Measurements from ENCODE around the gene VCAN. TPM values are rescaled to one million over a fixed set of nuclear protein-coding genes. Genes with fewer than 3 reads are reported as not detected.

VCAN gene
- polyA plus RNA-seq, 1 experiment, result 38.0 TPM

DNA sequence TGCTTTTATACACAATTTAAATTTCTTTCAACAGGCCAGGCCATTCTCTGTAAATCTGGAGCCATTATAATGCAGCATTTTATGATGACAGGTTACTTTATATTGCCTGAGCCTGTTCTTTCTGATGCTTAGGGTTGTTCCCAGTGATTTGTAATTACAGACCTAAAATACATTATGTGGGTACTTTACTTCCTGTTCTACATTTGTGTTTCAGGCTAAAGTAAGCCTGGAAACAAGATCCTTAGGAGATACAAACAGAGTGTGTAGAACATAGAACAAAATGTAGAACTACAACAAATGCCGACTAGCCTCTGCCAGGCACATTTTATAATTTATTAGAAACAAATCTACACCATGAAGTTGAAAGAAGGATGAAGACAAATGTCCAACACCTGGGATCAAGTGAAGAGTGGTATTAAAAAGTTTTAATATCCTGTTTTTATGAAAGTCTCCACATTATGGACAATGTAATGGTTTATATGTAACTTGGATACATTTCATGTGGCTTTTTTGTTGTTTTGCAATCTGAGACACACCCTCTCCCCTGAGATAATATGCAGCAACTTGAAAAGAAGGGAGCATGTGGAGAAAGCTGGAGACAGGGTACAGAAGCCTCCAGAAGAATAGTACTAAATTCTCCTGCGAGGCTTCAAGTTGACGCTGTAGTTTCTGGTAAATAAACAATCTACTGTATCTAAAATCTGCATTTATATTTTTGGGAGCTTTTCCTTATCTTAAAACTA lies 46.9 kb downstream of the VCAN start:
- Histone ChIP-seq H3K4me3 (ENCODE audit: low read depth, low read length) (no peak overlapping the region), H3K27me3 (ENCODE audit: control insufficient read depth, insufficient read depth, low read length) (no peaks in the 10 kb centered on the region), H3K36me3 (ENCODE audit: control insufficient read depth, insufficient read depth, low read length) (no peaks in the 10 kb centered on the region)
- CTCF ChIA-PET, result no interaction called here
- TF ChIP-seq, protein P1, sequence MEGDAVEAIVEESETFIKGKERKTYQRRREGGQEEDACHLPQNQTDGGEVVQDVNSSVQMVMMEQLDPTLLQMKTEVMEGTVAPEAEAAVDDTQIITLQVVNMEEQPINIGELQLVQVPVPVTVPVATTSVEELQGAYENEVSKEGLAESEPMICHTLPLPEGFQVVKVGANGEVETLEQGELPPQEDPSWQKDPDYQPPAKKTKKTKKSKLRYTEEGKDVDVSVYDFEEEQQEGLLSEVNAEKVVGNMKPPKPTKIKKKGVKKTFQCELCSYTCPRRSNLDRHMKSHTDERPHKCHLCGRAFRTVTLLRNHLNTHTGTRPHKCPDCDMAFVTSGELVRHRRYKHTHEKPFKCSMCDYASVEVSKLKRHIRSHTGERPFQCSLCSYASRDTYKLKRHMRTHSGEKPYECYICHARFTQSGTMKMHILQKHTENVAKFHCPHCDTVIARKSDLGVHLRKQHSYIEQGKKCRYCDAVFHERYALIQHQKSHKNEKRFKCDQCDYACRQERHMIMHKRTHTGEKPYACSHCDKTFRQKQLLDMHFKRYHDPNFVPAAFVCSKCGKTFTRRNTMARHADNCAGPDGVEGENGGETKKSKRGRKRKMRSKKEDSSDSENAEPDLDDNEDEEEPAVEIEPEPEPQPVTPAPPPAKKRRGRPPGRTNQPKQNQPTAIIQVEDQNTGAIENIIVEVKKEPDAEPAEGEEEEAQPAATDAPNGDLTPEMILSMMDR (IDR thresholded peaks at IDR 0.05; ENCODE audit: insufficient read depth, low read depth, low read length), result no peak
- POLR2A ChIA-PET, result no interaction called here
- DNase-seq (ENCODE audit: low read depth), result no peak

DNA sequence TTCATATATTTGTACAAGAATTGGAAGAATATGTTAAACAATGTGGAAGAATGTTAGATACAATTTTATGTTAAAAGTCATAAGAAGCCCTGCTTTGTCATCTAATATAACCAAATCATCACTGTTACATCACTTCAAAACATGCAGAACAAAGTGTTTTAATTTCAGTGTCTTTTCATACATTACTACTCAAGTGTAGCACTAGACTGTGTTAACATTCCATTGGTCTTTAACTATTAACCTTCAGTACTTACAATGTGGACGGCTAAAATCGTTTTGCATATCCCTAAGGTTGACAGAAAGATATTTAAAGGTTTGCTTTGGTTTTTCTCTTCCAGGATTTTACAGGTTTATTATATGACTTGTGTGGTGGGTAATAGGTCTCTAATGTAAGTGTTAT lies 50.9 kb downstream of the VCAN start:
- no peak for DNase-seq (ENCODE audit: low read depth)
- TF ChIP-seq, protein P1 (IDR thresholded peaks at IDR 0.05; ENCODE audit: insufficient read depth, low read depth, low read length), result no peak
- ChIA-PET POLR2A (no interaction called here), CTCF (no interaction called here)
- Histone ChIP-seq H3K36me3 (ENCODE audit: control insufficient read depth, insufficient read depth, low read length) (no peaks in the 10 kb centered on the region), H3K27me3 (ENCODE audit: control insufficient read depth, insufficient read depth, low read length) (no peaks in the 10 kb centered on the region), H3K4me3 (ENCODE audit: low read depth, low read length) (no peak overlapping the region)

DNA sequence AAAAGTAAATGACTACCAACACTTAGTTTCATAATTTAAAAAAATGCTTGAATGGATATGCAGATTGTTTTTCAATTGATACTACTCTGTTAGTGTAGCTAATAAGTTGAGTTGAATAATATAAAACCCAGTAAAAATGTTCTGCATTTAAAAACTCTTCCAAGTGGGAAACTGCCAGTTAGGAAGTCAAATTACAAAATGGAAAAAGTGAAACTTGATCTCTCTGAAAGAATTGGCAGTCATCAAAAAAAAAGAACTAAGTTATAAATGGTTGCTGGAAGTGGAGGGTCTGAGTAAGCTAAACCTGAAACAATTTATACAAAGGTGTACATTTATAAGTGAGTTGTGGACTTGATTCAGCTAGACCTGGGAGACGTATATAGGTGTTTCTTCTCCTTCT lies 52.4 kb downstream of the VCAN start:
- Histone ChIP-seq H3K4me3 (ENCODE audit: low read depth, low read length) (no peak overlapping the region), H3K36me3 (ENCODE audit: control insufficient read depth, insufficient read depth, low read length) (no peaks in the 10 kb centered on the region), H3K27me3 (ENCODE audit: control insufficient read depth, insufficient read depth, low read length) (no peaks in the 10 kb centered on the region)
- POLR2A ChIA-PET, result no interaction called here
- TF ChIP-seq, protein P1 (IDR thresholded peaks at IDR 0.05; ENCODE audit: insufficient read depth, low read depth, low read length), result no peak
- DNase-seq (ENCODE audit: low read depth), result no peak
- CTCF ChIA-PET, result no interaction called here

DNA sequence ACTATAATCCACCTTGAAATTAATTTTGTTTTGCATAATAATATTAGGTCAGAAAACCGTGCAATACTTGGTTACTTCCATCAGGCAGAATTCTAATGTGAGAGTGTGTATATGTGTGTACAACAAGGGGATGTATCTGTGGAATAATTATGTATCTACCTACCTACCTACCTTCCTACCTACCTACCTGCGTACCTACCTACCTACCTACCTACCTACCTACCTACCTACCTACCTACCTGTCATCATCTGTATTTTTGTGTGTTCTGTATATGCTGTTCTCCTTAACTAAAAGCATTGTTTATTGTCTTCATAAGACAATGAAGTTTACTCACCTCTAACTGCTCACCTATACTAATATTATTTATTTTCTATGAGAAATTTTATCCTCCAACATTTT lies 52.8 kb downstream of the VCAN start:
- ChIA-PET POLR2A (no interaction called here), CTCF (no interaction called here)
- TF ChIP-seq, protein P1 (IDR thresholded peaks at IDR 0.05; ENCODE audit: insufficient read depth, low read depth, low read length), result no peak
- H3K4me3 ChIP-seq (ENCODE audit: low read depth, low read length), result no peak overlapping the region
- H3K27me3 ChIP-seq (ENCODE audit: control insufficient read depth, insufficient read depth, low read length), result no peaks in the 10 kb centered on the region
- DNase-seq (ENCODE audit: low read depth), result no peak
- no peaks in the 10 kb centered on the region for H3K36me3 ChIP-seq (ENCODE audit: control insufficient read depth, insufficient read depth, low read length)

DNA sequence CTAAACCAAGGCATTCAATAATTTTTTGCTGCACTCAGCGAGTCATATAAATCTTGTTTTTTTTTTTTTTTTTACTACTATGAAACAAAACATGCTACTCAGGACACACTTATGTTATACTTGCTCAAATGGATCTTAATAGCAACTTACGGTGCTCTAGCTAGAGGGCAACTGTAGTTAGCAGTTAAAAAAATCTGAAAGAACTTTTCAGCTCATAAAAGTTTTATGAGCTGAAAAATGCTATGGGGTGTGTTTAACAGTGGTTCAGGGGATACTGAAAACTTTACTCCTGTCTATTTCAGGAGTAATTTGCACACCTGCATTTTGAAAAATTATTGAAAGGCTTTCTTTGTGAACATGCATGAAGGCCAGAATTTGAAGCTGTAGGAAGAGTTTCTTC lies 53.4 kb downstream of the VCAN start:
- no peaks in the 10 kb centered on the region for H3K36me3 ChIP-seq (ENCODE audit: control insufficient read depth, insufficient read depth, low read length)
- H3K4me3 ChIP-seq (ENCODE audit: low read depth, low read length), result no peak overlapping the region
- ChIA-PET POLR2A (no interaction called here), CTCF (interaction anchor here (0.7 kb wide), 1 partner anchor 1217 kb away, joined by 3 read pairs; no protein-coding TSS in a partner anchor)
- TF ChIP-seq, protein P1 (IDR thresholded peaks at IDR 0.05; ENCODE audit: insufficient read depth, low read depth, low read length), result no peak
- DNase-seq (ENCODE audit: low read depth), result no peak
- no peaks in the 10 kb centered on the region for H3K27me3 ChIP-seq (ENCODE audit: control insufficient read depth, insufficient read depth, low read length)
